Liver (tissue), 9 donors: Measurements from ENCODE around the gene HBZ. TPM values are rescaled to one million over a fixed set of nuclear protein-coding genes. Genes with fewer than 3 reads are reported as not detected.

Source experiments
- DNase-seq: peaks from one replicate; pipeline ENCODE4 v3.0.0-alpha.2; 2017; ENCODE audit warnings: low spot score
- H3K27ac ChIP-seq, 2 donors: one replicate each; pipeline ENCODE4 v1.7.0; 2013; ENCODE audit warnings: inconsistent platforms in 2 of 2, low read length in 2 of 2, control low read depth in 1 of 2, low read depth in 1 of 2, mild to moderate bottlenecking in 1 of 2
- H3K27me3 ChIP-seq, 4 donors: one replicate each; pipeline versions ENCODE4 v1.6.1 to v1.7.0; 2013; ENCODE audit warnings: low read length in 3 of 4, inconsistent platforms in 1 of 4, mild to moderate bottlenecking in 1 of 4, moderate library complexity in 1 of 4; ENCODE audit not compliant: control insufficient read depth in 4 of 4, insufficient read depth in 4 of 4
- H3K36me3 ChIP-seq, 4 donors: one replicate each; pipeline versions ENCODE4 v1.6.1 to v1.7.0; 2013; ENCODE audit warnings: low read length in 3 of 4, mild to moderate bottlenecking in 3 of 4, low read depth in 1 of 4, moderate library complexity in 1 of 4; ENCODE audit not compliant: control insufficient read depth in 4 of 4, insufficient read depth in 3 of 4
- H3K4me1 ChIP-seq, 4 donors: one replicate each; pipeline versions ENCODE4 v1.6.1 to v1.7.0; 2013; ENCODE audit warnings: low read length in 3 of 4, mild to moderate bottlenecking in 3 of 4, moderate library complexity in 1 of 4; ENCODE audit not compliant: control insufficient read depth in 4 of 4, insufficient read depth in 4 of 4
- H3K4me3 ChIP-seq, 3 donors: one replicate each; pipeline versions ENCODE4 v1.6.1 to v1.7.0; 2013; ENCODE audit warnings: low read length in 3 of 3, control low read depth in 1 of 3, low read depth in 1 of 3, mild to moderate bottlenecking in 1 of 3
- H3K9ac ChIP-seq, 2 donors: one replicate each; pipeline ENCODE4 v1.7.0; 2013; ENCODE audit warnings: low read length in 2 of 2, mild to moderate bottlenecking in 2 of 2, moderate library complexity in 2 of 2, control low read depth in 1 of 2, low read depth in 1 of 2
- H3K9me3 ChIP-seq, 4 donors: one replicate each; pipeline versions ENCODE4 v1.6.1 to v1.7.0; 2013; ENCODE audit warnings: low read length in 3 of 4; ENCODE audit not compliant: control insufficient read depth in 4 of 4
- ATF3 ChIP-seq: IDR thresholded peaks from 2 replicates; pipeline ENCODE4 v1.6.1; 2016; ENCODE audit warnings: antibody characterized with exemption
- CTCF ChIP-seq: fragments of 150-350 bp; IDR thresholded peaks from 2 replicates; pipeline ENCODE4 v1.5.1; 2017; ENCODE audit warnings: improper control_type of control experiment, low read depth, low read length; ENCODE audit not compliant: missing input control
- FOXA1 ChIP-seq: IDR thresholded peaks from 2 replicates; pipeline ENCODE4 v1.6.1; 2016; ENCODE audit warnings: antibody characterized with exemption
- FOXA2 ChIP-seq: IDR thresholded peaks from 2 replicates; pipeline ENCODE4 v1.6.1; 2016; ENCODE audit warnings: antibody characterized with exemption
- GABPA ChIP-seq, 2 donors: IDR thresholded peaks in 1 of 2; conservative IDR thresholded peaks in 1 of 2; 2 replicates each; pipeline ENCODE4 v1.6.1; 2016; ENCODE audit warnings: antibody characterized with exemption in 2 of 2, mild to moderate bottlenecking in 1 of 2, moderate library complexity in 1 of 2
- HNF4G ChIP-seq: IDR thresholded peaks from 2 replicates; pipeline ENCODE4 v1.6.1; 2016; ENCODE audit warnings: antibody characterized with exemption
- JUND ChIP-seq, 2 donors: IDR thresholded peaks; 2 replicates each; pipeline ENCODE4 v1.6.1; 2016; ENCODE audit warnings: antibody characterized with exemption in 2 of 2
- MAX ChIP-seq: IDR thresholded peaks from 2 replicates; pipeline ENCODE4 v1.6.1; 2016; ENCODE audit warnings: antibody characterized with exemption
- RAD21 ChIP-seq, 2 donors: IDR thresholded peaks; 2 replicates each; pipeline ENCODE4 v1.6.1; 2016; ENCODE audit warnings: antibody characterized with exemption in 2 of 2, mild to moderate bottlenecking in 2 of 2
- RXRA ChIP-seq, 2 donors: IDR thresholded peaks; 2 replicates each; pipeline ENCODE4 v1.6.1; 2017 to 2018; ENCODE audit warnings: antibody characterized with exemption in 2 of 2, mild to moderate bottlenecking in 1 of 2
- SP1 ChIP-seq: IDR thresholded peaks from 2 replicates; pipeline ENCODE4 v1.6.1; 2018; ENCODE audit warnings: antibody characterized with exemption, mild to moderate bottlenecking
- ZBTB33 ChIP-seq: IDR thresholded peaks from 2 replicates; pipeline ENCODE4 v1.6.1; 2016; ENCODE audit warnings: antibody characterized with exemption
- WGBS: extraction: QIAGEN DNeasy Blood & Tissue Kit; methylation state at CpG from one replicate; pipeline ENCODE4 v1.1.7; 2013; 5-methylcytosine and 5-hydroxymethylcytosine counted together
- polyA plus RNA-seq, 2 donors: library from polyadenylated mRNA; stranded (reverse) in 1 of 2; unstranded in 1 of 2; fragments of 200-250 nt in 1 of 2; fragments of >200 nt in 1 of 2; fragmentation: Nextera tagmentation in 1 of 2; extraction: Ambion mirVana in 1 of 2; gene quantifications; one replicate each; pipeline versions ENCODE4 v1.2.1 to v1.2.3, GENCODE V29; 2013 to 2015
- total RNA-seq, 2 donors: library from RNA; depleted of rRNA; stranded (reverse); fragments of >200 nt; gene quantifications; one replicate each; pipeline ENCODE4 v1.2.3, GENCODE V29; 2014
- donor health status: healthy.
- donor health status: healthy.
- donor health status: healthy.
- donor health status: healthy.
- donor health status: healthy.

The HBZ gene
- total and polyA plus RNA-seq, 4 donors: 55.8 TPM; not detected in 3

GRCh38 chr16:143047-143446 is 9.4 kb upstream of the HBZ start:
- Histone ChIP-seq H3K27ac (no peak overlapping the region), H3K9me3 (no peaks in the 10 kb centered on the region), H3K9ac (no peak overlapping the region), H3K27me3 (no peaks in the 10 kb centered on the region), H3K4me1 (no peaks in the 10 kb centered on the region), H3K4me3 (no peak overlapping the region), H3K36me3 (no peaks in the 10 kb centered on the region)
- TF ChIP-seq FOXA2 (no peak), RAD21 (IDR thresholded peaks at IDR 0.05) (no peak), FOXA1 (no peak), GABPA (IDR thresholded peaks at IDR 0.05 in 1 of 2, conservative IDR thresholded peaks at IDR 0.05 in 1 of 2) (no peak), SP1 (no peak), MAX (no peak), HNF4G (no peak)
- 87% methylated on average over 6 of the region's 6 CpGs for WGBS
- DNase-seq: peak; percentile 85

GRCh38 chr16:143456-143855 is 9.0 kb upstream of the HBZ start:
- H3K9me3 ChIP-seq: no peaks in the 10 kb centered on the region
- no peaks in the 10 kb centered on the region for H3K4me1 ChIP-seq
- no peak overlapping the region for H3K27ac ChIP-seq
- no peak overlapping the region for H3K9ac ChIP-seq
- WGBS: 67% methylated on average over 6 of the region's 6 CpGs
- no peak overlapping the region for H3K4me3 ChIP-seq
- no peaks in the 10 kb centered on the region for H3K27me3 ChIP-seq
- no peaks in the 10 kb centered on the region for H3K36me3 ChIP-seq
- TF ChIP-seq ATF3 (no peak), ZBTB33 (no peak), JUND (IDR thresholded peaks at IDR 0.05) (no peak)
- no peak for DNase-seq

GRCh38 chr16:144797-145252 is 7.6 kb upstream of the HBZ start:
- 76% methylated on average over 14 of the region's 14 CpGs for WGBS
- no peaks in the 10 kb centered on the region for H3K36me3 ChIP-seq

More at GRCh38 chr16:144797-145252, 7.6 kb upstream of the HBZ start:
- Histone ChIP-seq H3K27ac (no peak overlapping the region), H3K4me3 (no peak overlapping the region), H3K27me3 (no peaks in the 10 kb centered on the region), H3K9me3 (no peaks in the 10 kb centered on the region), H3K9ac (no peak overlapping the region), H3K4me1 (no peaks in the 10 kb centered on the region)
- no peak for DNase-seq
- TF ChIP-seq MAX: no peak
- no peak for TF ChIP-seq FOXA2
- TF ChIP-seq CTCF: no peak
- TF ChIP-seq RAD21 (IDR thresholded peaks at IDR 0.05): no peak
- no peak for TF ChIP-seq RXRA (IDR thresholded peaks at IDR 0.05)
